ENCODE results near the gene CPSF4.

DNA sequence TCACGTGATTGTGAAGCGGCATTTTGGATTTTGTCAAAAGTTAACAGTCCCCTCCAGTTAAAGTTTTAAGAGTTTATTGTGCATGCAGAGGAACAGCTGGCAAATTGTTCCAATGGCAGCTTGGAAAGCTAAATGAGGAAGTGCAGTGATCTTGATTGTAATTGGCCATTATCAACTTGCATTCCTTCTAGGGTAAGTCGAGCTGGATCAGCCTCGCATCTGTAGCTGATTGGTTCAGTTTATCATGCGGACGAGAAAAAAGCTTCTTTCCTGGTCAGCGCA is 34.5 kb downstream of the CPSF4 start:
- no peak for TF ChIP-seq SP1 (IDR thresholded peaks at IDR 0.05)
- TF ChIP-seq NFRKB (IDR thresholded peaks at IDR 0.05), result no peak
- TF ChIP-seq ARNT (IDR thresholded peaks at IDR 0.05), result no peak
- no peak for TF ChIP-seq FOXK2 (IDR thresholded peaks at IDR 0.05)
- no peak for TF ChIP-seq LEF1 (IDR thresholded peaks at IDR 0.05; ENCODE audit: borderline replicate concordance)
- TF ChIP-seq PKNOX1 (IDR thresholded peaks at IDR 0.05), result no peak
- no peak for TF ChIP-seq FOXA1 (IDR thresholded peaks at IDR 0.05)
- TF ChIP-seq HDGF (IDR thresholded peaks at IDR 0.05; ENCODE audit: borderline replicate concordance), result no peak
- TF ChIP-seq ELF4 (IDR thresholded peaks at IDR 0.05), result no peak
- no peak for TF ChIP-seq BHLHE40 (IDR thresholded peaks at IDR 0.05; ENCODE audit: borderline replicate concordance)
